ENCODE measurements around the gene CCL8. TPM values are rescaled to one million over a fixed set of nuclear protein-coding genes. Genes with fewer than 3 reads are reported as not detected.

Gene CCL8
- total RNA-seq, result under 1 TPM; 0.42 to 0.81 TPM
- long read RNA-seq, donor 1, result 0 reads
- long read RNA-seq, donor 2, result 0 reads

- intact Hi-C loops (cut with DNase I), result no loop called here
- no peak for DNase-seq (ENCODE audit: low spot score)
These were observed at the start of gene CCL8 for GRCh38 chr17:34319039-34319483. Gene CCL8, plus strand, starts transcription at chr17:34319435. Its CDS starts 67 bp downstream, at chr17:34319502.

- intact Hi-C loops (cut with DNase I), result no loop called here
- no peak for DNase-seq (ENCODE audit: low spot score)
These were observed 49.3 kb upstream of the CCL8 start, which contains the start of gene CCL7 for GRCh38 chr17:34269969-34270368. Gene CCL7, plus strand, starts transcription at chr17:34270221. Its CDS starts 70 bp downstream, at chr17:34270291.

GRCh38 chr17:34275881-34276280, 43.4 kb upstream of the CCL8 start:
- intact Hi-C loops (cut with DNase I), result no loop called here
- no peak for DNase-seq (ENCODE audit: low spot score)

- intact Hi-C loops (cut with DNase I), result no loop called here
- no peak for DNase-seq (ENCODE audit: low spot score)
These were observed 42.4 kb upstream of the CCL8 start for GRCh38 chr17:34276826-34277225.

DNA sequence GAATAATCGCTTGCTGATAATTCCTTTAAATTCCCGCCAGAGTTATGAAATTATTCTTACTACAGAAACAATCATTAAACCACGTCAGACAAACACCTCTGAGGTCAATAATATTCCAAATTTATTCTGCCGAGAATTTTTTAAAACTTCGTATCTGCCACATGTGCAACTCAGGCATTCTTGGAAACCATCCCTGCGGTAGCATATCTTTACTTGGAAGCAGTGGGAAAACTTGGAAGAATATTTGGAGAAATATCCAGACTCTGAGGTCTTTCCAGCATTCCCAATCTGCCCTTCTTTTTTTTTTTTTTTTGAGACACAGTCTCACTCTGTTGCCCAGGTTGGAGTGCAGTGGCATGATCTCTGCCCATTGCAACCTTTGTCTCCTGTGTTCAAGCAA, 35.7 kb upstream of the CCL8 start:
- no peak for DNase-seq (ENCODE audit: low spot score)
- intact Hi-C loops (cut with DNase I), result no loop called here

DNA sequence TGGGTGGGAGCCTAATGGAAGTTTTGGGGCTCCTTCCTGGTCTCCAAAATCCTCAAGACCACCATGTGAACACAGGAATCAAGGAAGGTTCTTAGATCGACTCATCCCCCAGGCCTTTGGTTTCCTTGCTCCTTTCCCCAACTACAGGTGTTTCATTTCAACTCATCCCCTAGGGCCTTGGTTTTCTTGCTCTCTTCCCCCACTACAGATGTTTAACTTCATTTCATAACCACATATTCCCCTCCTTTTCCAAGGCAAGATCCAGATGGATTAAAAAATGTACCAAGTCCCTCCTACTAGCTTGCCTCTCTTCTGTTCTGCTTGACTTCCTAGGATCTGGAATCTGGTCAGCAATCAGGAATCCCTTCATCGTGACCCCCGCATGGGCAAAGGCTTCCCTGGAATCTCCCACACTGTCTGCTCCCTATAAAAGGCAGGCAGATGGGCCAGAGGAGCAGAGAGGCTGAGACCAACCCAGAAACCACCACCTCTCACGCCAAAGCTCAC, 33.9 kb upstream of the CCL8 start, which contains the start of gene CCL11:
Gene CCL11 (plus strand): TSS at position 457 of the 507 bp plus-strand sequence. CDS start 67 bp downstream, outside the sequence.
- intact Hi-C loops (cut with DNase I), result no loop called here
- DNase-seq (ENCODE audit: low spot score), result no peak

GRCh38 chr17:34287875-34288274, 31.4 kb upstream of the CCL8 start:
- intact Hi-C loops (cut with DNase I), result no loop called here
- no peak for DNase-seq (ENCODE audit: low spot score)

DNA sequence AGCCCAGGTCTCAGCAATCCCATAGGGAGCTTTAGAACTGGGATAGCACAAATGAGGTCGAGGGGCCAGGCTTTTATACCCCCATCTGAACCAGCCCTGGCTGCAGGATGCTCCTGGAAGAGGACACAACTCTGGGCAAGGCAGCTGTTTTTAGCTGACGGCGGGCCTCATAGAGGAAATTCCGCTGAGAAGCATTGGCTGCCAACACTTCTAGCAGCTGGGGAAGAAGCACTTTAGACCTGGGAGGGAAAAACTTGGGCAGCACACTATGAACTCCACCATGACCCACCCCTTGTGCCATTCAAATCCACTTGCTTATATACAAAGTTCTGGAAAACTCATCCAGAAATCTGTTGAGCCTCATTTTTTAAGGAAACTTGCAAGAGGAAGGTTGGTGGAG, 28.6 kb upstream of the CCL8 start:
- no peak for DNase-seq (ENCODE audit: low spot score)
- intact Hi-C loops (cut with DNase I), result no loop called here

GRCh38 chr17:34291721-34292348, 27.4 kb upstream of the CCL8 start:
- intact Hi-C loops (cut with DNase I), result no loop called here

GRCh38 chr17:34299027-34299426, 20.2 kb upstream of the CCL8 start:
- DNase-seq (ENCODE audit: low spot score), result no peak
- intact Hi-C loops (cut with DNase I), result no loop called here

More at GRCh38 chr17:34291721-34292348, 27.4 kb upstream of the CCL8 start:
- no peak for DNase-seq (ENCODE audit: low spot score)

GRCh38 chr17:34299956-34300577, 19.2 kb upstream of the CCL8 start:
- no peak for DNase-seq (ENCODE audit: low spot score)
- intact Hi-C loops (cut with DNase I), result no loop called here

DNA sequence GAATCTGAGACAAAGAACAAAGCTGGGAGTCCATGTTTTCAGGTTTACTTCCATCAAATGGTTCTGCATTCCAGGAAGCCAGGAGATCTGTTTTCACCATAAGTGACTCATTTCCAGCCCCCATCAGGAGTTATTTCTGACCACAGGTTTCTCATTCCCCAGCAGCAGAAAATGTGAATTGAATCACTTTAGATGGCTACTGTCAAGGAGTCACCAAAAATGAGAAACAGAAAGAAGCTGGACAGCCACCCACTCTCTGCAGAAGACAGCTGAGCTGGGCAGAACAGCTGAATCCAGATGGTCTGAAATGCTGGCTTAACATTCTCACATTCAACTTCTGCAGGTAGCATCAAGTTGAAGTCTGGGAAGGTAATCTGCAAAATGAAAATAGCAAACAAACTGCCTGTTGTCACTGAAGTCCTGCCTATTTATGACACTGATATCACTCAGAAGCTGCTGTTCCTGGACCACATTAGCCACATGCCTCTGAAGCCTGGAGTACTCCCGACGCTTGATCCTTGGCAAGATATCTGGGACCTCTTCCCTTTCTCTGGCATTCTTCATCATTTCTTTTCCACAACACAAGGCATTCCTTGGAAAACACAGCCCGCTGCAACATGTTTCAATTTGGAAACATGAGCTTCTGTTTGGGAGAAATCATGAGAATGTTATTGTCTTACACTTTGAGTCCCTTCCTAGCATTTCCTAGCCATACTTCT, 18.4 kb upstream of the CCL8 start:
- DNase-seq (ENCODE audit: low spot score), result no peak

GRCh38 chr17:34301986-34302385, 17.2 kb upstream of the CCL8 start:
- DNase-seq (ENCODE audit: low spot score), result no peak
- intact Hi-C loops (cut with DNase I), result no loop called here

More for the DNA sequence above, 18.4 kb upstream of the CCL8 start:
- intact Hi-C loops (cut with DNase I), result no loop called here

DNA sequence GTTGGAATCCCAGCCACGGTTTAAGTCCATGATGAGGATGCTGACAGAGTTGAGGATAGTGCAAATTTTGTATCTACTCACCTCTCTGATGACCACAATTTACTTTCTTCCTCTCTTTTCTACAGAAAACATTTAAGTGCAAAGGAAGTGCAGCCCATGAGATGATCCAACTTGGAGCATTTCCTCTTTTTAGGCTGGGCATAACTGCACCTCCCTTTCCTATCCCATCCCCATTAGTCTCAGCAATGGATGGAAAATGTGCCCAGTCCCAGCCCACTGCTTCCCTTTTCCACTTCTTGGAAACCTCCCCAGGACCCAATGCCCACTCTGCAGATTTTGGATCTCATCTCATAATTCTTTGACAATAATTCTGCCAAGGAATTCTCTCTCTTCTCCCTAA, 16.6 kb upstream of the CCL8 start:
- no peak for DNase-seq (ENCODE audit: low spot score)

GRCh38 chr17:34303606-34304005, 15.6 kb upstream of the CCL8 start:
- intact Hi-C loops (cut with DNase I), result no loop called here

More for the DNA sequence above, 16.6 kb upstream of the CCL8 start:
- intact Hi-C loops (cut with DNase I), result no loop called here

GRCh38 chr17:34305061-34305460, 14.2 kb upstream of the CCL8 start:
- intact Hi-C loops (cut with DNase I), result loop anchor here in 1 of 2 donors (5.0 kb wide), 2 partner anchors 53 to 103 kb away; no protein-coding TSS in a partner anchor

More at GRCh38 chr17:34303606-34304005, 15.6 kb upstream of the CCL8 start:
- DNase-seq (ENCODE audit: low spot score), result no peak

DNA sequence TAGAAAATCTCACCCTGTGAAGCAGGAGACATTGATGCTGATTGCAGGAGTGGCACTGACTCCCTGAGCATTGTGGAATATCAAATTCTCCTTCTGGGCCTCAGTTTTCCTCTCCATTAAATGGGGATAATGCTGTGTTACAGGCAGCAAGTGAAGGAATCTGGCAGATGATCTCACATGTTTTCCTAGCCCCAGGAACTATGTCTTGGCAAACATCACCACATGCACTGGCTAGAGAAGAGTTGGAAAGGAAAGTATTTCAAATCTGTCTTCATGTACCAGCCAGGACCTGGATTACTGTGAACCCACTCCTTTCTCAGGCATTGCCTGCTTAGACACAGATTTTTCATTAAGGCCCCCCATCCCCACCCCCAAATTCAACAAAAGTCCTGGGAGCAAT, 13.6 kb upstream of the CCL8 start:
- no peak for DNase-seq (ENCODE audit: low spot score)
- intact Hi-C loops (cut with DNase I), result loop anchor here in 1 of 2 donors (5.0 kb wide), 2 partner anchors 53 to 103 kb away; no protein-coding TSS in a partner anchor

More at GRCh38 chr17:34305061-34305460, 14.2 kb upstream of the CCL8 start:
- DNase-seq (ENCODE audit: low spot score), result no peak

DNA sequence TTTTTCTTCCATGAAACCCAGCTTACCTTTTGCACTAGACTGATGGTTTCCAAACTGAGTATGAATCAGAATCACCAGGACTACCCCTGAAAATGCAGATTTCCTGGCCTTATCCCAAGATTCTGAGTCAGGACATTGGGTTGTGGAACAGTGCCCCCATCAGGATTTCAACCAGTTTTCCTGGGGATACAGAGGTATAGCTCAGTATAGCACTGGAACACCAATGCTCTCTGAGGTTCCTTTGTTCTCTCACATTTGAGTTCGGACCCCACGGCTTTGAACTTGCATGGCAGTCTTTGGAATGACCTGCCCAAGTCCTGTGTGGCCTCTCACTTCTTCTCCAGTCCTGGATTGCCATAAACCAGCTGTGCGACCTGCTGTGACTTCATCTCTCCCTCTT, 12.8 kb upstream of the CCL8 start:
- DNase-seq (ENCODE audit: low spot score), result no peak
- intact Hi-C loops (cut with DNase I), result loop anchor here in 1 of 2 donors (5.0 kb wide), 2 partner anchors 54 to 104 kb away; no protein-coding TSS in a partner anchor

DNA sequence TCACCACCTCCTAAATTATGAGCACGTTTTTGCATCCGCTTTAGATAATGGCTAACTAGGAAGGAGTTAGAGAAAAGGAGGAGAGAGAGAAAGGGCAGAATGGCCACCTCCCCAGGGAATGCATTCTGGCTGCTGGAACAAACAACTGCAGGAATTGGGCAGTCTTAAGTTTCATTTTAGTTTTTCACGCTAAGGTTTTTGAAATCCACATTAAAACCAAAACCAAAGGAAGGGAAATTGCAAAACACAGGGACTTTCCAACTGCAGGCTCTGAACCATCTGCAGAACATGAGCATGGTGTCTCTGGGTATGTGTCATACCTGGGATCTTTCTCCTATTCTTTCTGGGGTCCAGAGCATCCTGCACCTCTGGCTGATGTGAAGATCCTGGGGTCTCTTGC, 12.1 kb upstream of the CCL8 start:
- intact Hi-C loops (cut with DNase I), result loop anchor here in 1 of 2 donors (5.0 kb wide), 2 partner anchors 55 to 105 kb away; no protein-coding TSS in a partner anchor
- DNase-seq (ENCODE audit: low spot score), result no peak
